C4-2B (cell line): ENCODE data around the gene MAST4.

Experiments used
- H3K27ac ChIP-seq: fragments of 450-650 bp; 2 replicates; pipeline ENCODE4 v1.5.1; 2017
- ZFX ChIP-seq: fragments of 450-650 bp; IDR thresholded peaks from 2 replicates; pipeline ENCODE4 v1.6.1; 2017
- TF ChIP-seq, protein P1 (sequence below): fragments of 450-650 bp; conservative IDR thresholded peaks from 2 replicates; pipeline ENCODE4 v1.5.1; 2017; ENCODE audit warnings: mild to moderate bottlenecking

The MAST4 gene

DNA sequence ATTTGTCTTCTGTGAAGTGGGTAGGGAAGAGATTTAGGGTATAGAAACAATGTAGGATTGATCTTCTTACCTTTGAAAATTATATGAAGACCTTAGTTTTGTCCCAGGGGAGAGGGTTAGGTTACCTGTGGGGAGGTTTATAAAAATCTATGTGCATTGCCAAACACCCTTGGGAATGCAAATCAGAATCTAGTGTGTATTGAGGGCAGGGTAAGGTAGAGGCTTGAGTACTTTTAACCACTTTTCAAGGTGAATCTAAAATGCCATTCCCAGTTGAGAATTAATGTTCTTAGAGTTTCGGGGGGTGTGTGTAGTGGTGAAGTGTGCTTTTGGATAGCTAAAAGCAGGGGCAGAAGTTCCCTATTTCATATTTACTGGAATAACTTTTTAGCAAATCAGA lies 312.0 kb downstream of the MAST4 start:
- no peak overlapping the region for H3K27ac ChIP-seq
- TF ChIP-seq, protein P1, sequence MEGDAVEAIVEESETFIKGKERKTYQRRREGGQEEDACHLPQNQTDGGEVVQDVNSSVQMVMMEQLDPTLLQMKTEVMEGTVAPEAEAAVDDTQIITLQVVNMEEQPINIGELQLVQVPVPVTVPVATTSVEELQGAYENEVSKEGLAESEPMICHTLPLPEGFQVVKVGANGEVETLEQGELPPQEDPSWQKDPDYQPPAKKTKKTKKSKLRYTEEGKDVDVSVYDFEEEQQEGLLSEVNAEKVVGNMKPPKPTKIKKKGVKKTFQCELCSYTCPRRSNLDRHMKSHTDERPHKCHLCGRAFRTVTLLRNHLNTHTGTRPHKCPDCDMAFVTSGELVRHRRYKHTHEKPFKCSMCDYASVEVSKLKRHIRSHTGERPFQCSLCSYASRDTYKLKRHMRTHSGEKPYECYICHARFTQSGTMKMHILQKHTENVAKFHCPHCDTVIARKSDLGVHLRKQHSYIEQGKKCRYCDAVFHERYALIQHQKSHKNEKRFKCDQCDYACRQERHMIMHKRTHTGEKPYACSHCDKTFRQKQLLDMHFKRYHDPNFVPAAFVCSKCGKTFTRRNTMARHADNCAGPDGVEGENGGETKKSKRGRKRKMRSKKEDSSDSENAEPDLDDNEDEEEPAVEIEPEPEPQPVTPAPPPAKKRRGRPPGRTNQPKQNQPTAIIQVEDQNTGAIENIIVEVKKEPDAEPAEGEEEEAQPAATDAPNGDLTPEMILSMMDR: no peak
- no peak for TF ChIP-seq ZFX

DNA sequence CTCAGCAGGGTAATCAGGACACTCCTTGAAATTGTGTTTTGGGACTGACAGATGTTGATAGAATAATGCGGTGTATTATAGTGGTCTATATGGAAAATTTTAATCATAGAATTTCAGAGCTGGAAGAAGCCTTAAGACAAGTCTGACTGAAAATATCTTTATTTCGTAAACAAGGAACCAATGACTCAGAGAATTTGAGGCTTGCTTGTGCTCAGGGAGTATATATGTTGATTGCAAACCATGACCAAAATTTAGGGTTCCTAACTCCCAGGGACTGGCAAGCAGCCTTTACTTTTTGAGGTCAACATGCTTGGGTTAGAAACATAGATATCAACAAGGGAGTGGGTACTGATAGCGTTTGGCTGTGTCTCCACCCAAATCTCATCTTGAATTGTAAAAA lies 313.2 kb downstream of the MAST4 start:
- H3K27ac ChIP-seq: no peak overlapping the region
- no peak for TF ChIP-seq ZFX
- TF ChIP-seq, protein P1: no peak

DNA sequence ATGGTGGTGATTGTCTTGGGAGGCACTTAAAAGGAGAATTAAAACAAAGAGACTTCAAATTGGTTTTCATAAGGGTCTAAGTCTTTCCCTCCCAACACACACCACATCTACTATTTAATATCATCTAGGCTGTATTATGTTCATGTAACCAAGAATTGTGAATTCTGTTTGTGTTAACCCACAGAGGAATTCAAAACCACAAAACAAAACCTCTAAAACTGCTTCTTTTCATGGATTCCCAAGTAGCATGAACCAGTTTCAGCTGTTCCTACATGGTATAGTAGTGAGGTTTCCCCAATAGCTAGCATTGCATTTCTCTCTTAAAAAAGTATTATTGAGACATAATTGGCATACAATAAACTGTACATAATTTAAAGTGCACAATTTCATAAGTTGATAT lies 316.6 kb downstream of the MAST4 start:
- no peak for TF ChIP-seq ZFX
- TF ChIP-seq, protein P1: no peak
- no peak overlapping the region for H3K27ac ChIP-seq

DNA sequence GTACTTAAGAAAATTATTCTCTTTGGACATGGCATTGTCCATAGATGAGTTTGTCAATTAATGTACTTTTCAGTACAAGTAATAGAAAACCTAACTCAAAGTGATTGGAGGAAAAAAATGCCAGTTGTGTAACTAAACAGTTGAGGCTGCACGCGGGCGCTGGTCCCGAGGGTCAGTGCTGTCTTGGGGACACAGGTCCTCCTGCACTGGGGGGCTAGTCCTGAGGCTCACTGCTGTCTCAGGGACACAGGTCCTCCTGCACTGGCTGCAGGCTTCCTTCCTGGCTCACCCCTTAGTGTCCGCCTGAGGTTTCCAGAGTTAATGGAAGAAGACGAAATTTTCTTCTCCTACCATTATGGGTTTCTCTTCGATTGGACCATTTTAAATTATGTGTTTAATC lies 319.3 kb downstream of the MAST4 start:
- no peak for TF ChIP-seq ZFX
- TF ChIP-seq, protein P1: no peak

DNA sequence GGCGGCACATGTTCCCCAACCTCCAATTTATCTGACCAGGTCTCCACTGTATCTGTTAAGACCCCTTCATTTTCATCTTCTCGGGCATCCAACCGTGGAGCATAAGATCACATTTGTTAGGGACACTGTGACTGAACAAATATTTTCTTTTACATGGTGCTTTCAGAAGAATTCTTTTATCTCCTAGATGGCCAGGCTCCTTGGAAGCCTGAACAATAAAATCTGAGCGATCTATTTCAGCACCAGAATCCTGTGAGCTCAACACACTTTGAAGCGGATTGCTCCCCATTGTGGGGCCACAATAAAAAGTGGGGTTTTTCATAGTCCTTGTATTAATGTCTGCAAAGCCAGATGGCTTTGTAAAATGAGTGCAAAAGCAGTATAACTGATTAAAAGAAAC lies 326.7 kb downstream of the MAST4 start:
- no peak overlapping the region for H3K27ac ChIP-seq
- TF ChIP-seq, protein P1: no peak
- TF ChIP-seq ZFX: no peak

More for the DNA sequence above, 319.3 kb downstream of the MAST4 start:
- H3K27ac ChIP-seq: no peak overlapping the region

DNA sequence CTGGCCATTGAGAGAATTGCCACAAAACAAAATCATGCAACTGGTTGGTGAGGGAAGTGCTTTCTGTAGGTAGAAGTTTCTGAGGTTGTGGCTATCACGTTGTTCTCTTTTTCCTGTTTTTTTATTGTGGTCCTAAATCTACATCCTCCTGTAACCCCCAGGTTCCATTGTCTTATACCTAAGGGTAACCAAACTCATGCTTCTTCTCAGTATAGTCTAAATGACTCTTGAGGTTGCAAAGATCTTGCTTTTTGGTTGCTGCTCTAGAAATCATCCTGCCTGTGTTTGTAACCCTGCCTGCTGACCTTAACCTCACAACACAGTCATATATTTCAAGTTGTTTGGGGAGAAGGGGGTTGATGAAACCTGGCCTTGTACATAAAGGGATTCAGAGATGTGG lies 327.3 kb downstream of the MAST4 start:
- TF ChIP-seq, protein P1: no peak
- TF ChIP-seq ZFX: no peak

DNA sequence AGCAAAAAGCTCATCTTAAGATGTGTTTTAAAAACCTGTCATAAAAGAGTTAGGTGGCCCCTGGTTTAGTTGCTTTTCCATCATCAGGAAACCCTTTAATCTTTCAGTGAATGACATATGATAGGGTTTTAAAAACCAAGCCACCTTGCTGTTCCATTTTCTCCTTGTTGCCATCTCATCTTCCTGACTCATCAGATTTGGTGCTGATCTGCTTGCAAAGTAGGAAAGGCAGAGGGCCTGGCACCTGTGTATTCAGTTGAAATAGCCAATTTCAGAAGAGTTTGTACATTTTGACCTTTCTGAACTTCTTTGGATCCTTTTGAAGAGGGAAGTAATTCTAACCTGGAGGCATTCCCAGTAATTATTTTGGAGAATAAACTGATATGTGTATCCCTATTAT lies 327.7 kb downstream of the MAST4 start:
- TF ChIP-seq, protein P1: no peak
- TF ChIP-seq ZFX: no peak
- no peak overlapping the region for H3K27ac ChIP-seq

More for the DNA sequence above, 327.3 kb downstream of the MAST4 start:
- H3K27ac ChIP-seq: no peak overlapping the region
